GM18519 (cell line): ENCODE data around the gene TSPAN13.
"Not testable (repeated sequence)": the region's sequence is repeated elsewhere in the genome, so short reads cannot be mapped to it uniquely, and the experiment has no call there.

Experiments
- ATAC-seq: cut with Tn5 transposase; IDR thresholded peaks from one replicate; pipeline ENCODE4 v1.9.1; 2021; ENCODE audit warnings: mild to moderate bottlenecking, moderate library complexity; ENCODE audit not compliant: unreplicated experiment, low FRiP score

Gene TSPAN13

GRCh38 chr7:16740623-16740953 lies 13.0 kb upstream of the TSPAN13 start:
- no peak for ATAC-seq

GRCh38 chr7:16740996-16741395 lies 12.6 kb upstream of the TSPAN13 start:
- no peak for ATAC-seq

GRCh38 chr7:16741676-16742075 lies 11.9 kb upstream of the TSPAN13 start:
- no peak for ATAC-seq

GRCh38 chr7:16742547-16742946 lies 11.0 kb upstream of the TSPAN13 start:
- ATAC-seq: no peak

- no peak for ATAC-seq
Measured at GRCh38 chr7:16743236-16743635, 10.3 kb upstream of the TSPAN13 start.

GRCh38 chr7:16744518-16745250 lies 8.9 kb upstream of the TSPAN13 start:
- no peak for ATAC-seq

GRCh38 chr7:16745645-16746044 lies 7.9 kb upstream of the TSPAN13 start:
- ATAC-seq: no peak

GRCh38 chr7:16747102-16747501 lies 6.5 kb upstream of the TSPAN13 start:
- no peak for ATAC-seq

GRCh38 chr7:16753932-16754855 lies 639 bp downstream of the TSPAN13 start:
- ATAC-seq: no peak

GRCh38 chr7:16754856-16755317 lies 1.3 kb downstream of the TSPAN13 start:
- no peak for ATAC-seq

GRCh38 chr7:16755397-16755796 lies 1.8 kb downstream of the TSPAN13 start:
- ATAC-seq: no peak

GRCh38 chr7:16758036-16758435 lies 4.5 kb downstream of the TSPAN13 start:
- no peak for ATAC-seq

GRCh38 chr7:16758631-16759611 lies 5.4 kb downstream of the TSPAN13 start:
- no peak for ATAC-seq

- no peak for ATAC-seq
Measured at GRCh38 chr7:16759840-16760239, 6.3 kb downstream of the TSPAN13 start.

- ATAC-seq: no peak
Measured at GRCh38 chr7:16762177-16762576, 8.6 kb downstream of the TSPAN13 start.

- no peak for ATAC-seq
Measured at GRCh38 chr7:16764942-16765341, 11.4 kb downstream of the TSPAN13 start.

- no peak for ATAC-seq
Measured at GRCh38 chr7:16765436-16765859, 11.9 kb downstream of the TSPAN13 start.

GRCh38 chr7:16769994-16770393 lies 16.4 kb downstream of the TSPAN13 start:
- ATAC-seq: not testable (repeated sequence)

- no peak for ATAC-seq
Measured at GRCh38 chr7:16770657-16771329, 17.2 kb downstream of the TSPAN13 start.

- ATAC-seq: no peak
Measured at GRCh38 chr7:16773326-16773725, 19.8 kb downstream of the TSPAN13 start.
